ENCODE data around the gene TLL1.

The TLL1 gene

GRCh38 chr4:166043801-166044200 is 170.8 kb downstream of the TLL1 start:
- in situ Hi-C loops (cut with MboI; ENCODE audit: low sequenced_read_pairs), result no loop called here

- in situ Hi-C loops (cut with MboI; ENCODE audit: low sequenced_read_pairs), result no loop called here
Measured at GRCh38 chr4:166044871-166045270, 171.8 kb downstream of the TLL1 start.

GRCh38 chr4:166045457-166045856 is 172.4 kb downstream of the TLL1 start:
- in situ Hi-C loops (cut with MboI; ENCODE audit: low sequenced_read_pairs), result no loop called here

GRCh38 chr4:166049036-166049435 is 176.0 kb downstream of the TLL1 start:
- in situ Hi-C loops (cut with MboI; ENCODE audit: low sequenced_read_pairs), result no loop called here

- in situ Hi-C loops (cut with MboI; ENCODE audit: low sequenced_read_pairs), result no loop called here
Measured at GRCh38 chr4:166064721-166065120, 191.7 kb downstream of the TLL1 start.

GRCh38 chr4:166065324-166065723 is 192.3 kb downstream of the TLL1 start:
- in situ Hi-C loops (cut with MboI; ENCODE audit: low sequenced_read_pairs), result no loop called here

GRCh38 chr4:166066936-166067335 is 193.9 kb downstream of the TLL1 start:
- in situ Hi-C loops (cut with MboI; ENCODE audit: low sequenced_read_pairs), result no loop called here

- in situ Hi-C loops (cut with MboI; ENCODE audit: low sequenced_read_pairs), result no loop called here
Measured at GRCh38 chr4:166067915-166068314, 194.9 kb downstream of the TLL1 start.

- in situ Hi-C loops (cut with MboI; ENCODE audit: low sequenced_read_pairs), result no loop called here
Measured at GRCh38 chr4:166073783-166074182, 200.7 kb downstream of the TLL1 start.

- in situ Hi-C loops (cut with MboI; ENCODE audit: low sequenced_read_pairs), result no loop called here
Measured at GRCh38 chr4:166075599-166075998, 202.6 kb downstream of the TLL1 start.

- in situ Hi-C loops (cut with MboI; ENCODE audit: low sequenced_read_pairs), result no loop called here
Measured at GRCh38 chr4:166077782-166078181, 204.7 kb downstream of the TLL1 start.

- in situ Hi-C loops (cut with MboI; ENCODE audit: low sequenced_read_pairs), result no loop called here
Measured at GRCh38 chr4:166078383-166078782, 205.3 kb downstream of the TLL1 start.

GRCh38 chr4:166078955-166079354 is 205.9 kb downstream of the TLL1 start:
- in situ Hi-C loops (cut with MboI; ENCODE audit: low sequenced_read_pairs), result no loop called here

GRCh38 chr4:166087569-166087968 is 214.5 kb downstream of the TLL1 start:
- in situ Hi-C loops (cut with MboI; ENCODE audit: low sequenced_read_pairs), result no loop called here

- in situ Hi-C loops (cut with MboI; ENCODE audit: low sequenced_read_pairs), result no loop called here
Measured at GRCh38 chr4:166088576-166088975, 215.5 kb downstream of the TLL1 start.

GRCh38 chr4:166091146-166091545 is 218.1 kb downstream of the TLL1 start:
- in situ Hi-C loops (cut with MboI; ENCODE audit: low sequenced_read_pairs), result no loop called here

- in situ Hi-C loops (cut with MboI; ENCODE audit: low sequenced_read_pairs), result no loop called here
Measured at GRCh38 chr4:166091912-166092510, 219.0 kb downstream of the TLL1 start.

- in situ Hi-C loops (cut with MboI; ENCODE audit: low sequenced_read_pairs), result no loop called here
Measured at GRCh38 chr4:166092797-166093290, 219.8 kb downstream of the TLL1 start.

GRCh38 chr4:166104623-166105022 is 231.6 kb downstream of the TLL1 start:
- in situ Hi-C loops (cut with MboI; ENCODE audit: low sequenced_read_pairs), result no loop called here

GRCh38 chr4:166121897-166122296 is 248.9 kb downstream of the TLL1 start:
- in situ Hi-C loops (cut with MboI; ENCODE audit: low sequenced_read_pairs), result no loop called here

- in situ Hi-C loops (cut with MboI; ENCODE audit: low sequenced_read_pairs), result no loop called here
Measured at GRCh38 chr4:166123546-166123945, 250.5 kb downstream of the TLL1 start.

- in situ Hi-C loops (cut with MboI; ENCODE audit: low sequenced_read_pairs), result no loop called here
Measured at GRCh38 chr4:166128403-166128802, 255.4 kb downstream of the TLL1 start.

- in situ Hi-C loops (cut with MboI; ENCODE audit: low sequenced_read_pairs), result no loop called here
Measured at GRCh38 chr4:166134285-166134684, 261.2 kb downstream of the TLL1 start.

Measured in HL-60/S4 treated with phorbol 12-myristate 13-acetate at 8.2 ng/mL for 4 days and 3 days (cell line).